ENCODE measurements around the gene TLE6. TPM values are rescaled to one million over a fixed set of nuclear protein-coding genes. Genes with fewer than 3 reads are reported as not detected.

TLE6 gene
- total RNA-seq, 1 donor from 2014 or later = 0.11 TPM

DNA sequence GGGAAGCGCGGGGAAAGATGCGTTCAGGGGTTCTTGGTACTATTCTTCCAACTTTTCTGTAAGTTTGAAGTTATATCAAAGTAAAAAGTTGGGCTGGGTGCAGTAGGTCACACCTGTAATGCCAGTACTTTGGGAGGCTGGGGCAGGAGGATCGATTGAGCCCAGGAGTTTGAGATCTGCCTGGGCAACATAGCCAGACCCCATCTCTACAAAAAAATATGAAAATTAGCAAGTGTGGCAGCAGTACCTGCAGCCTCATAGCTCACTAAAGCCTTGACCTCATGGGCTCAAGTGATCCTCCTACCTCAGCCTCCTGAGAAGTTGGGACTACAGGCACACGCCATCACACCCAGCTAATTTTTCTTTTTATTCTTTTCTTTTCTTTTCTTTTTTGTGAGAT, 20.2 kb upstream of the TLE6 start:
- no peak overlapping the region for H3K4me3 Mint-ChIP-seq (ENCODE audit: unreplicated experiment)
- H3K27ac Mint-ChIP-seq (ENCODE audit: unreplicated experiment) = no peak overlapping the region
- no peak for TF ChIP-seq EZH2 (IDR thresholded peaks at IDR 0.05; ENCODE audit: insufficient read depth, low read length)
- TF ChIP-seq CTCF (IDR thresholded peaks at IDR 0.05; ENCODE audit: insufficient read depth, low read depth, low read length) = no peak
- H3K4me1 ChIP-seq (ENCODE audit: insufficient read depth, low read length) = no peaks in the 10 kb centered on the region
- H3K9me3 Mint-ChIP-seq (ENCODE audit: unreplicated experiment) = no peaks in the 10 kb centered on the region
- H3K9me3 ChIP-seq (ENCODE audit: insufficient read depth, low read depth, low read length) = no peaks in the 10 kb centered on the region
- H3K79me2 ChIP-seq (ENCODE audit: insufficient read depth, low read length) = no peaks in the 10 kb centered on the region
- H3K27ac ChIP-seq (ENCODE audit: low read depth, low read length) = no peak overlapping the region
- no peaks in the 10 kb centered on the region for H4K20me1 ChIP-seq (ENCODE audit: insufficient read depth, low read length)
- H3K9ac ChIP-seq (ENCODE audit: low read length) = no peak overlapping the region
- no peak overlapping the region for H3K4me3 ChIP-seq (ENCODE audit: insufficient read depth, low read depth, low read length)
- H3K27me3 Mint-ChIP-seq (ENCODE audit: low read depth, unreplicated experiment) = peaks cover 24% of the 10 kb centered on the region
- H2AFZ ChIP-seq (ENCODE audit: low read depth, low read length) = no peak overlapping the region
- H3K36me3 ChIP-seq (ENCODE audit: insufficient read depth, low read length) = no peaks in the 10 kb centered on the region
- H3K4me1 Mint-ChIP-seq (ENCODE audit: low read depth, unreplicated experiment) = no peaks in the 10 kb centered on the region
- no peak overlapping the region for H3K4me2 ChIP-seq (ENCODE audit: low read length)
- DNase-seq (ENCODE audit: low read depth) (no peak), FAIRE-seq (no peak)
- no peaks in the 10 kb centered on the region for H3K27me3 ChIP-seq (ENCODE audit: insufficient read depth, low read length)
- no peaks in the 10 kb centered on the region for H3K36me3 Mint-ChIP-seq (ENCODE audit: low read depth, unreplicated experiment)

DNA sequence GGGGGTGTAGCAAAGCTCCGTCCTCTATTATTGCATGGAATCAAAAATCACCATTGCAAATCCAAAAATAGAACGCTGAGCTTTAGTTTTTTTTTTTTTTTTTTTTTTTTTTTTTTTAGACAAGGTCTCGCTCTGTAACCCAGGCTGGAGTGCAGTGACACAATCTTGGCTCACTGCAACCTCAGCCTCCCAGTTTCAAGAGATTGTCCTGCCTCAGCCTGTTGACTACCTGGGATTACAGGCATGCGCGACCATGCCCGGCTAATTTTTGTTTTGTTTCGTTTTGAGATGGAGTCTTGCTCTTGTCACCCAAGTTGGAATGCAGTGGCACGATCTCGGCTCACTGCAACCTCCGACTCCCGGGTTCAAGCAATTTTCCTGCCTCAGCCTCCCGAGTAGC, 17.2 kb upstream of the TLE6 start:
- Histone ChIP-seq H3K4me1 (ENCODE audit: insufficient read depth, low read length) (no peaks in the 10 kb centered on the region), H3K36me3 (ENCODE audit: insufficient read depth, low read length) (no peaks in the 10 kb centered on the region), H3K4me2 (ENCODE audit: low read length) (no peak overlapping the region), H2AFZ (ENCODE audit: low read depth, low read length) (no peak overlapping the region), H3K4me3 (ENCODE audit: insufficient read depth, low read depth, low read length) (no peak overlapping the region), H4K20me1 (ENCODE audit: insufficient read depth, low read length) (no peaks in the 10 kb centered on the region), H3K79me2 (ENCODE audit: insufficient read depth, low read length) (no peaks in the 10 kb centered on the region), H3K27ac (ENCODE audit: low read depth, low read length) (no peak overlapping the region), H3K27me3 (ENCODE audit: insufficient read depth, low read length) (no peaks in the 10 kb centered on the region), H3K9ac (ENCODE audit: low read length) (no peak overlapping the region), H3K9me3 (ENCODE audit: insufficient read depth, low read depth, low read length) (no peaks in the 10 kb centered on the region)
- H3K4me3 Mint-ChIP-seq (ENCODE audit: unreplicated experiment) = no peak overlapping the region
- TF ChIP-seq EZH2 (IDR thresholded peaks at IDR 0.05; ENCODE audit: insufficient read depth, low read length) = no peak
- TF ChIP-seq CTCF (IDR thresholded peaks at IDR 0.05; ENCODE audit: insufficient read depth, low read depth, low read length) = no peak
- no peaks in the 10 kb centered on the region for H3K4me1 Mint-ChIP-seq (ENCODE audit: low read depth, unreplicated experiment)
- FAIRE-seq = no peak
- H3K36me3 Mint-ChIP-seq (ENCODE audit: low read depth, unreplicated experiment) = no peaks in the 10 kb centered on the region
- H3K9me3 Mint-ChIP-seq (ENCODE audit: unreplicated experiment) = no peaks in the 10 kb centered on the region
- no peak for DNase-seq (ENCODE audit: low read depth)
- no peak overlapping the region for H3K27ac Mint-ChIP-seq (ENCODE audit: unreplicated experiment)
- H3K27me3 Mint-ChIP-seq (ENCODE audit: low read depth, unreplicated experiment) = peaks cover 25% of the 10 kb centered on the region

DNA sequence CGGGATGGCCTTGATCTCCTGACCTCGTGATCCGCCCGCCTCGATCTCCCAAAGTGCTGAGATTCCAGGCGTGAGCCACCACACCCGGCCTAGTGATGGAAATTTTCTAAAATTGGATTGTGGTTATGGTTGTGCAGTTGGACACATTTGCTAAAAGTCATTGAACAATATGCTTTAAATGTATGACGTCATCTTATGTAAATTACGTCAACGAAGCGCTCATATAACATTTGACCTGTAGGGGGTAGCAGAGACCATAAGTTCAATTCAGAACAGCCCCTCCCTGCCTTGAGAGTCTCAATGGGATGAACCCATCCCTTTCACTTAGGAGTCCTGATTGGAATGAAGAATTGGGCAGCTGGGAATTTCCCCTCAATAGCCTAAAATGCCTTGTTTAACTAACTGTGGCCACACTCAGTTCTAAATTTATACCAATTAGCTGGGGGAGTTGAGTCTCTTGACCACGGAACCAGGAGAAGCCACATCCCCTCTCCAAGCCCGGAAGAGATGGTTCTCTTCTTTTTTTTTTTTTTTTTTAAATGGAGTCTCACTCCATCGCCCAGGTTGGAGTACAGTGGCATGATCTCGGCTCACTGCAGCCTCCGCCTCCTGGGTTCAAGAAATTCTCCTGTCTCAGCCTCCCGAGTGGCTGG, 15.2 kb upstream of the TLE6 start:
- Histone ChIP-seq H3K27me3 (ENCODE audit: insufficient read depth, low read length) (no peaks in the 10 kb centered on the region), H3K9ac (ENCODE audit: low read length) (no peak overlapping the region), H3K27ac (ENCODE audit: low read depth, low read length) (no peak overlapping the region), H3K79me2 (ENCODE audit: insufficient read depth, low read length) (no peaks in the 10 kb centered on the region), H2AFZ (ENCODE audit: low read depth, low read length) (no peak overlapping the region), H4K20me1 (ENCODE audit: insufficient read depth, low read length) (no peaks in the 10 kb centered on the region), H3K4me1 (ENCODE audit: insufficient read depth, low read length) (no peaks in the 10 kb centered on the region), H3K9me3 (ENCODE audit: insufficient read depth, low read depth, low read length) (no peaks in the 10 kb centered on the region), H3K4me2 (ENCODE audit: low read length) (peak overlapping the region; percentile 44), H3K4me3 (ENCODE audit: insufficient read depth, low read depth, low read length) (no peak overlapping the region), H3K36me3 (ENCODE audit: insufficient read depth, low read length) (no peaks in the 10 kb centered on the region)
- DNase-seq (ENCODE audit: low read depth) (peak; percentile 39), FAIRE-seq (peak; percentile 94)
- TF ChIP-seq EZH2 (IDR thresholded peaks at IDR 0.05; ENCODE audit: insufficient read depth, low read length) (no peak), CTCF (IDR thresholded peaks at IDR 0.05; ENCODE audit: insufficient read depth, low read depth, low read length) (peak; percentile 81)
- H3K4me1 Mint-ChIP-seq (ENCODE audit: low read depth, unreplicated experiment) = no peaks in the 10 kb centered on the region
- peak overlapping the region; percentile 56 for H3K4me3 Mint-ChIP-seq (ENCODE audit: unreplicated experiment)
- H3K36me3 Mint-ChIP-seq (ENCODE audit: low read depth, unreplicated experiment) = no peaks in the 10 kb centered on the region
- no peak overlapping the region for H3K27ac Mint-ChIP-seq (ENCODE audit: unreplicated experiment)
- H3K27me3 Mint-ChIP-seq (ENCODE audit: low read depth, unreplicated experiment) = peaks cover 27% of the 10 kb centered on the region
- no peaks in the 10 kb centered on the region for H3K9me3 Mint-ChIP-seq (ENCODE audit: unreplicated experiment)

Measured in astrocyte (in vitro differentiated cells and primary cell).